DND-41 (cell line): ENCODE data around the gene CIT.

ENCODE experiments used
- EZH2 ChIP-seq: IDR thresholded peaks from 3 replicates; pipeline ENCODE4 v1.6.1; 2012; ENCODE audit warnings: borderline replicate concordance, low read depth, mild to moderate bottlenecking, moderate library complexity, low read length, inconsistent platforms; ENCODE audit not compliant: severe bottlenecking
- TF ChIP-seq, protein P1 (sequence below): IDR thresholded peaks from 2 replicates; pipeline ENCODE4 v1.5.1; 2012; ENCODE audit warnings: borderline replicate concordance, low read length, moderate library complexity, mild to moderate bottlenecking; ENCODE audit not compliant: poor library complexity, severe bottlenecking; ENCODE audit errors: extremely low read depth

DNA sequence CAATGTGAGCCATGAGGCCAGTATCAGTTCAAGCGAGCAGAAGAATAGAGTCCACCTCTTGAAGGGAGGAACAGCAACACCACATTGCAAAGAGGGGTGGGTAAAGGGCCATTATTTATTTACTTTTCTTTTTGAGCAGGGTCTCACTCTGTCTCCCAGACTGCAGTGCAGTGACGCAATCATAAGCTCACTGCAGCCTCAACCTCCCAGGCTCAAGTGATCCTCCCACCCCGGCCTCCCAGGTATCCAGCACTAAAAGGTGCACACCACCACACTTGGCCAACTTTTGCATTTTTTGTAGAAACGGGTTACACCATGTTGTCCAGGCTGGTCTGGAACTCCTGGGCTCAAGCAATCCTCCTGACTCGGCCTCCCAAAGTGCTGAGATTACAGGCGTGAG is 42.9 kb upstream of the CIT start:
- no peak for TF ChIP-seq EZH2
- TF ChIP-seq, protein P1, sequence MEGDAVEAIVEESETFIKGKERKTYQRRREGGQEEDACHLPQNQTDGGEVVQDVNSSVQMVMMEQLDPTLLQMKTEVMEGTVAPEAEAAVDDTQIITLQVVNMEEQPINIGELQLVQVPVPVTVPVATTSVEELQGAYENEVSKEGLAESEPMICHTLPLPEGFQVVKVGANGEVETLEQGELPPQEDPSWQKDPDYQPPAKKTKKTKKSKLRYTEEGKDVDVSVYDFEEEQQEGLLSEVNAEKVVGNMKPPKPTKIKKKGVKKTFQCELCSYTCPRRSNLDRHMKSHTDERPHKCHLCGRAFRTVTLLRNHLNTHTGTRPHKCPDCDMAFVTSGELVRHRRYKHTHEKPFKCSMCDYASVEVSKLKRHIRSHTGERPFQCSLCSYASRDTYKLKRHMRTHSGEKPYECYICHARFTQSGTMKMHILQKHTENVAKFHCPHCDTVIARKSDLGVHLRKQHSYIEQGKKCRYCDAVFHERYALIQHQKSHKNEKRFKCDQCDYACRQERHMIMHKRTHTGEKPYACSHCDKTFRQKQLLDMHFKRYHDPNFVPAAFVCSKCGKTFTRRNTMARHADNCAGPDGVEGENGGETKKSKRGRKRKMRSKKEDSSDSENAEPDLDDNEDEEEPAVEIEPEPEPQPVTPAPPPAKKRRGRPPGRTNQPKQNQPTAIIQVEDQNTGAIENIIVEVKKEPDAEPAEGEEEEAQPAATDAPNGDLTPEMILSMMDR = no peak
